H9 (cell line): ENCODE results near the gene SIGLEC7. TPM values are rescaled to one million over a fixed set of nuclear protein-coding genes. Genes with fewer than 3 reads are reported as not detected.

ENCODE experiments used
- DNase-seq: peaks from one replicate; pipeline ENCODE4 v3.0.0-alpha.2; 2017
- H2AFZ ChIP-seq: one replicate; pipeline ENCODE4 v1.6.1; 2013; ENCODE audit warnings: mild to moderate bottlenecking, low read length, control low read depth, moderate library complexity
- H2AK5ac ChIP-seq: 2 replicates; pipeline ENCODE4 v1.6.1; 2013; ENCODE audit warnings: low read length, control low read depth, mixed read lengths; ENCODE audit not compliant: insufficient read length
- H2BK120ac ChIP-seq: one replicate; pipeline ENCODE4 v1.6.1; 2013; ENCODE audit warnings: low read depth, mild to moderate bottlenecking, low read length, control low read depth, inconsistent platforms; ENCODE audit not compliant: poor library complexity, severe bottlenecking
- H2BK12ac ChIP-seq: 2 replicates; pipeline ENCODE4 v1.6.1; 2013; ENCODE audit warnings: low read length, control low read depth, mixed read lengths, low read depth; ENCODE audit not compliant: insufficient read length
- H2BK15ac ChIP-seq: 2 replicates; pipeline ENCODE4 v1.6.1; 2013; ENCODE audit warnings: low read depth, low read length, control low read depth
- H2BK20ac ChIP-seq: one replicate; pipeline ENCODE4 v1.6.1; 2013; ENCODE audit warnings: low read depth, mild to moderate bottlenecking, low read length, control low read depth, inconsistent platforms; ENCODE audit not compliant: poor library complexity, severe bottlenecking
- H2BK5ac ChIP-seq: 2 replicates; pipeline ENCODE4 v1.6.1; 2013; ENCODE audit warnings: low read length, control low read depth, mixed read lengths; ENCODE audit not compliant: insufficient read length
- H3K14ac ChIP-seq: 2 replicates; pipeline ENCODE4 v1.6.1; 2013; ENCODE audit warnings: low read length, control low read depth; ENCODE audit not compliant: insufficient read depth
- H3K18ac ChIP-seq: 2 replicates; pipeline ENCODE4 v1.6.1; 2013; ENCODE audit warnings: low read depth, mild to moderate bottlenecking, mixed read lengths, low read length, control low read depth; ENCODE audit not compliant: insufficient read length
- H3K23ac ChIP-seq: 2 replicates; pipeline ENCODE4 v1.6.1; 2013; ENCODE audit warnings: low read length, control low read depth, mixed read lengths, low read depth; ENCODE audit not compliant: insufficient read length
- H3K23me2 ChIP-seq: 2 replicates; pipeline ENCODE4 v1.6.1; 2013; ENCODE audit warnings: low read depth, mild to moderate bottlenecking, mixed read lengths, low read length, control low read depth; ENCODE audit not compliant: insufficient read length, poor library complexity, severe bottlenecking
- H3K27ac ChIP-seq: 2 replicates; pipeline ENCODE4 v1.5.1; 2013; ENCODE audit warnings: low read length, control low read depth, mixed read lengths, low read depth; ENCODE audit not compliant: insufficient read length
- H3K27me3 ChIP-seq: 2 replicates; pipeline ENCODE4 v1.6.1; 2013; ENCODE audit warnings: low read length, control low read depth, inconsistent platforms; ENCODE audit not compliant: insufficient read depth
- H3K4ac ChIP-seq: 2 replicates; pipeline ENCODE4 v1.6.1; 2013; ENCODE audit warnings: low read depth, mild to moderate bottlenecking, control low read depth, inconsistent platforms, low read length, moderate library complexity
- H3K4me1 ChIP-seq: 2 replicates; pipeline ENCODE4 v1.6.1; 2013; ENCODE audit warnings: low read length, control low read depth, inconsistent platforms; ENCODE audit not compliant: insufficient read depth
- H3K4me2 ChIP-seq: 2 replicates; pipeline ENCODE4 v1.6.1; 2013; ENCODE audit warnings: low read length, control low read depth, mixed read lengths; ENCODE audit not compliant: insufficient read length, insufficient read depth
- H3K56ac ChIP-seq: 2 replicates; pipeline ENCODE4 v1.6.1; 2013; ENCODE audit warnings: low read depth, mild to moderate bottlenecking, mixed read lengths, low read length, control low read depth; ENCODE audit not compliant: insufficient read length
- H3K79me1 ChIP-seq: 2 replicates; pipeline ENCODE4 v1.6.1; 2013; ENCODE audit warnings: low read depth, mild to moderate bottlenecking, moderate library complexity, low read length, control low read depth, inconsistent platforms; ENCODE audit not compliant: insufficient read depth, poor library complexity, severe bottlenecking
- H3K79me2 ChIP-seq: 2 replicates; pipeline ENCODE4 v1.6.1; 2013; ENCODE audit warnings: low read length, control low read depth, inconsistent platforms; ENCODE audit not compliant: insufficient read depth
- H3K9ac ChIP-seq: 2 replicates; pipeline ENCODE4 v1.6.1; 2013; ENCODE audit warnings: low read length, control low read depth, mixed read lengths; ENCODE audit not compliant: insufficient read length; ENCODE audit errors: extremely low read depth
- H3K9me3 ChIP-seq: one replicate; pipeline ENCODE4 v1.6.1; 2013; ENCODE audit warnings: low read depth, low read length, inconsistent platforms; ENCODE audit not compliant: control insufficient read depth
- H3T11ph ChIP-seq: one replicate; pipeline ENCODE4 v1.6.1; 2013; ENCODE audit warnings: mild to moderate bottlenecking, low read length, control low read depth, inconsistent platforms
- H4K20me1 ChIP-seq: one replicate; pipeline ENCODE4 v1.6.1; 2013; ENCODE audit not compliant: control insufficient read depth, insufficient read length, insufficient read depth
- H4K5ac ChIP-seq: 2 replicates; pipeline ENCODE4 v1.6.1; 2013; ENCODE audit warnings: low read depth, mild to moderate bottlenecking, mixed read lengths, low read length, control low read depth; ENCODE audit not compliant: insufficient read length
- H4K8ac ChIP-seq: replicated peaks from 2 replicates; pipeline ENCODE4 v1.6.1; 2013; ENCODE audit warnings: low read length, control low read depth, mixed read lengths, low read depth; ENCODE audit not compliant: insufficient read length
- H4K91ac ChIP-seq: 2 replicates; pipeline ENCODE4 v1.6.1; 2013; ENCODE audit warnings: low read depth, mild to moderate bottlenecking, moderate library complexity, mixed read lengths, low read length, control low read depth; ENCODE audit not compliant: insufficient read length
- H3K27ac Mint-ChIP-seq, 3 experiments: 2 replicates in 2 of 3; 3 replicates in 1 of 3; pipeline ENCODE4 v1.8.0; 2020 to 2021; ENCODE audit warnings: mixed read lengths in 3 of 3, mild to moderate bottlenecking in 1 of 3, moderate library complexity in 1 of 3
- H3K27me3 Mint-ChIP-seq: 2 replicates; pipeline ENCODE4 v1.8.0; 2021; ENCODE audit warnings: low read depth, mild to moderate bottlenecking, moderate library complexity, mixed read lengths
- H3K36me3 Mint-ChIP-seq, 3 experiments: 2 replicates in 2 of 3; 3 replicates in 1 of 3; pipeline ENCODE4 v1.8.0; 2020 to 2021; ENCODE audit warnings: low read depth in 3 of 3, mixed read lengths in 3 of 3; ENCODE audit not compliant: insufficient read depth in 1 of 3
- H3K4me1 Mint-ChIP-seq, 2 experiments: 2 replicates each; pipeline ENCODE4 v1.8.0; 2020; ENCODE audit warnings: mixed read lengths in 2 of 2
- H3K4me3 Mint-ChIP-seq, 2 experiments: 2 replicates in 1 of 2; 3 replicates in 1 of 2; pipeline ENCODE4 v1.8.0; 2020 to 2021; ENCODE audit warnings: mild to moderate bottlenecking in 2 of 2, mixed read lengths in 2 of 2, moderate library complexity in 1 of 2
- H3K9me3 Mint-ChIP-seq, 2 experiments: 2 replicates in 1 of 2; 3 replicates in 1 of 2; pipeline ENCODE4 v1.8.0; 2020; ENCODE audit warnings: mild to moderate bottlenecking in 2 of 2, mixed read lengths in 2 of 2, moderate library complexity in 1 of 2
- WGBS: extraction: QIAGEN DNeasy Blood & Tissue Kit; methylation state at CpG from one replicate; pipeline ENCODE4 v1.1.7; 2013; ENCODE audit warnings: missing lambda C conversion rate, low lambda C conversion rate, mixed read lengths; ENCODE audit not compliant: insufficient read length; ENCODE audit errors: extremely low coverage; 5-methylcytosine and 5-hydroxymethylcytosine counted together
- total RNA-seq: library from RNA; stranded (reverse); gene quantifications from 2 replicates; pipeline ENCODE4 v1.2.1, GENCODE V29; 2021
- TF ChIP-seq, protein P1 (sequence below): fragments of 200-600 bp; sonication (generic); conservative IDR thresholded peaks from 3 replicates; pipeline ENCODE4 v1.8.0; 2021; ENCODE audit warnings: antibody characterized with exemption, mild to moderate bottlenecking

The SIGLEC7 gene
- total RNA-seq, 1 experiment from 2014 or later, result not detected

DNA sequence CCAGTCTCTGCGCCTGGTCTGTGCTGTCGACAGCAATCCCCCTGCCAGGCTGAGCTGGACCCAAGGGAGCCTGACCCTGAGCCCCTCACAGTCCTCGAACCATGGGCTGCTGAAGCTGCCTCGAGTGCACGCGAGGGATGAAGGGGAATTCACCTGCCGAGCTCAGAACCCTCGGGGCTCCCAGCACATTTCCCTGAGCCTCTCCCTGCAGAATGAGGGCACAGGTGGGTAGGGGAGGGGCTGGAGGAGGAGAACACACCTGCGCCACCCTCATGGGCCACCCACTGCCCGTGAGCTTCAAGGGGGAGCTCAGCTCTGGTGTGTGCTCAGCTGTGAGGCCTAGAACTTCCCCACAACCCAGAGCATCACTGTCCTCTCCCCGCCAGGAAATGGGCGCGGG, 44.2 kb downstream of the SIGLEC7 start:
- H3K4me3 Mint-ChIP-seq, result no peak overlapping the region
- Histone ChIP-seq H4K8ac (no peak overlapping the region), H3T11ph (no peak overlapping the region), H3K23ac (no peak overlapping the region), H3K79me2 (no peaks in the 10 kb centered on the region), H4K5ac (no peak overlapping the region), H3K4ac (no peak overlapping the region), H4K91ac (no peak overlapping the region), H3K14ac (no peak overlapping the region; the same call in 1 of the 2 replicates), H2BK12ac (no peak overlapping the region), H2AFZ (no peak overlapping the region), H3K23me2 (peaks cover 2% of the 10 kb centered on the region), H2BK5ac (no peak overlapping the region), H3K18ac (no peak overlapping the region), H3K79me1 (no peaks in the 10 kb centered on the region), H2BK20ac (no peak overlapping the region), H2BK15ac (no peak overlapping the region), H4K20me1 (no peaks in the 10 kb centered on the region), H2BK120ac (no peak overlapping the region), H3K27ac (no peak overlapping the region), H2AK5ac (no peak overlapping the region), H3K4me1 (no peaks in the 10 kb centered on the region), H3K27me3 (no peaks in the 10 kb centered on the region; the same call in 1 of the 2 replicates), H3K56ac (no peak overlapping the region), H3K9me3 (no peaks in the 10 kb centered on the region), H3K4me2 (no peak overlapping the region), H3K9ac (no peak overlapping the region)
- TF ChIP-seq, protein P1, sequence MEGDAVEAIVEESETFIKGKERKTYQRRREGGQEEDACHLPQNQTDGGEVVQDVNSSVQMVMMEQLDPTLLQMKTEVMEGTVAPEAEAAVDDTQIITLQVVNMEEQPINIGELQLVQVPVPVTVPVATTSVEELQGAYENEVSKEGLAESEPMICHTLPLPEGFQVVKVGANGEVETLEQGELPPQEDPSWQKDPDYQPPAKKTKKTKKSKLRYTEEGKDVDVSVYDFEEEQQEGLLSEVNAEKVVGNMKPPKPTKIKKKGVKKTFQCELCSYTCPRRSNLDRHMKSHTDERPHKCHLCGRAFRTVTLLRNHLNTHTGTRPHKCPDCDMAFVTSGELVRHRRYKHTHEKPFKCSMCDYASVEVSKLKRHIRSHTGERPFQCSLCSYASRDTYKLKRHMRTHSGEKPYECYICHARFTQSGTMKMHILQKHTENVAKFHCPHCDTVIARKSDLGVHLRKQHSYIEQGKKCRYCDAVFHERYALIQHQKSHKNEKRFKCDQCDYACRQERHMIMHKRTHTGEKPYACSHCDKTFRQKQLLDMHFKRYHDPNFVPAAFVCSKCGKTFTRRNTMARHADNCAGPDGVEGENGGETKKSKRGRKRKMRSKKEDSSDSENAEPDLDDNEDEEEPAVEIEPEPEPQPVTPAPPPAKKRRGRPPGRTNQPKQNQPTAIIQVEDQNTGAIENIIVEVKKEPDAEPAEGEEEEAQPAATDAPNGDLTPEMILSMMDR, result no peak
- peaks cover 33% of the 10 kb centered on the region for H3K27me3 Mint-ChIP-seq
- no CpG with 5 or more reads among the region's 13 CpGs for WGBS
- H3K27ac Mint-ChIP-seq, result no peak overlapping the region
- H3K9me3 Mint-ChIP-seq, result peaks cover 0 to 51% of the 10 kb centered on the region in 2 experiments; a peak in 3 of 5 replicates
- no peaks in the 10 kb centered on the region; a peak in 1 of 7 replicates for H3K36me3 Mint-ChIP-seq
- peaks cover 0 to 2% of the 10 kb centered on the region in 2 experiments; a peak in 1 of 4 replicates for H3K4me1 Mint-ChIP-seq
- DNase-seq, result no peak
